Transverse colon (tissue), 4 donors: ENCODE results near the gene ARL15.

Experiments
- CTCF ChIP-seq, 5 experiments: fragments of 200-600 bp in 3 of 5; fragments of 450-650 bp in 2 of 5; sonication (generic) in 3 of 5; IDR thresholded peaks; 1 replicate in 2 of 5; 2 replicates in 3 of 5; pipeline ENCODE4 v1.5.1; 2016 to 2017; ENCODE audit warnings: antibody characterized with exemption in 5 of 5, inconsistent platforms in 3 of 5, mild to moderate bottlenecking in 2 of 5, moderate library complexity in 1 of 5
- POLR2A ChIP-seq: fragments of 450-650 bp; IDR thresholded peaks from one replicate; pipeline ENCODE4 v1.6.1; 2016; ENCODE audit warnings: antibody characterized with exemption, mild to moderate bottlenecking, moderate library complexity
- POLR2AphosphoS5 ChIP-seq, 3 donors: sonication (generic); formaldehyde crosslinking; IDR thresholded peaks; one replicate each; pipeline ENCODE4 v1.6.1; 2016; ENCODE audit warnings: antibody characterized with exemption in 3 of 3

GRCh38 chr5:53915120-53915519 is 395.3 kb downstream of the ARL15 start:
- no peak for TF ChIP-seq CTCF (IDR thresholded peaks at IDR 0.05)
- TF ChIP-seq POLR2A = no peak
- TF ChIP-seq POLR2AphosphoS5 (IDR thresholded peaks at IDR 0.05) = no peak
